Activated B cell treated with CpG ODN at 0.5 μM for 24 hours (primary cell): ENCODE results near the gene RAB12. TPM values are rescaled to one million over a fixed set of nuclear protein-coding genes. Genes with fewer than 3 reads are reported as not detected.

Experiments
- ATAC-seq: fragments of 200-7000 bp; cut with Tn5 transposase; one replicate; pipeline ENCODE4 v1.10.0; 2021; ENCODE audit warnings: low read depth, mild to moderate bottlenecking, moderate library complexity
- CTCF ChIA-PET: fragments of 350-600 bp; sonication (Branson Sonifier 250); formaldehyde crosslinking; loops from one replicate; lab custom pipeline; 2021; ENCODE audit warnings: antibody characterized with exemption; lab: Charles Lee
- POLR2A ChIA-PET: fragments of 350-600 bp; sonication (Branson Sonifier 250); formaldehyde crosslinking; loops from one replicate; lab custom pipeline; 2021; ENCODE audit warnings: antibody characterized with exemption; lab: Charles Lee
- DNase-seq: peaks from one replicate; pipeline ENCODE4 v3.0.0; 2022
- H3K27ac Mint-ChIP-seq: one replicate; pipeline ENCODE4 v1.8.0; 2020; ENCODE audit warnings: mixed read lengths
- H3K27me3 Mint-ChIP-seq: one replicate; pipeline ENCODE4 v1.8.0; 2021; ENCODE audit warnings: mixed read lengths
- H3K36me3 Mint-ChIP-seq: one replicate; pipeline ENCODE4 v1.8.0; 2021; ENCODE audit warnings: low read depth, mixed read lengths
- H3K4me1 Mint-ChIP-seq: one replicate; pipeline ENCODE4 v1.8.0; 2021; ENCODE audit warnings: mixed read lengths
- H3K4me3 Mint-ChIP-seq: one replicate; pipeline ENCODE4 v1.8.0; 2020; ENCODE audit warnings: mild to moderate bottlenecking, mixed read lengths
- H3K9me3 Mint-ChIP-seq: one replicate; pipeline ENCODE4 v1.8.0; 2020; ENCODE audit warnings: mixed read lengths
- CTCF ChIP-seq: fragments of 200-600 bp; IDR thresholded peaks from one replicate; pipeline ENCODE4 v1.8.0; 2022; ENCODE audit warnings: antibody characterized with exemption, mild to moderate bottlenecking
- intact Hi-C: fragments of 100-400 bp; cut with micrococcal nuclease; formaldehyde crosslinking; loops from one replicate; pipeline ENCODE4 v1.15.1; 2024
- total RNA-seq: library from RNA; stranded (reverse); gene quantifications from 2 replicates; pipeline ENCODE4 v1.2.3, GENCODE V29; 2022

The RAB12 gene
- total RNA-seq, 1 donor from 2014 or later = 27.5 TPM

DNA sequence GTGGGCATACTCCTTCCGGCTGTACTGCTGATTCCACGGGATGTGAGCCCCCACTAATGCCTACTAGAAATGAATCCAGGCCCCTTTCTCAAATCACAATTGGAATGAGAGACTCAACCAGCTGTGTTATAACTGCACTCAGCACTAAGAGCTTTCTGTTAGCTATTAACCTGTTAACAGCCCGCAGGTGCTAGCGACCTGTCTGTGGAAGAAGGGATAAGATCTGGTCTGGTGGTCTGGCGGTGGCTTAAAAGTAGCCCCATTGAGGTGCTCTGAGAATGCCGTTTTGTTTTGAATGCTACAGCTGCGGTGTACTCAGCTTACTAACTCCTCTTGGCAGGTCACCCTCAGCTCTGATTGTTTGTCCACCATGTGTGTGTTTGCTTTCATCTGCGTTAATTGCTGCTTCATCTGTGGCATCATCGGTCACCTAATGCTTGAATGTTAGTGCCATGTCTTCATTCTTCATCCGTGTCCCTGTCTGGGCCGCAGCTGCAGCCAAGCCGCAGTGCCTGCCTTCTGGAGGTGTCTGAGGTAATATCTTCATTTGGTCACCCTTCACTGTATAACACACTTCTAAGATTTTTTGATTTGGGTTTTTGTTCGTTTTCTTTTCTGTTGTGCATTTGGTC, 16.3 kb downstream of the RAB12 start:
- Mint-ChIP-seq H3K27me3 (no peaks in the 10 kb centered on the region), H3K4me3 (no peak overlapping the region), H3K4me1 (peaks cover 42% of the 10 kb centered on the region), H3K9me3 (peaks cover 4% of the 10 kb centered on the region), H3K27ac (peak overlapping the region; percentile 46), H3K36me3 (peaks cover 72% of the 10 kb centered on the region)
- intact Hi-C loops = no loop called here
- DNase-seq (no peak), ATAC-seq (no peak)
- no peak for TF ChIP-seq CTCF
- ChIA-PET POLR2A (no interaction called here), CTCF (no interaction called here)

- ATAC-seq = no peak
- Mint-ChIP-seq H3K4me1 (peaks cover 33% of the 10 kb centered on the region), H3K36me3 (peaks cover 68% of the 10 kb centered on the region), H3K27me3 (no peaks in the 10 kb centered on the region), H3K9me3 (peaks cover 4% of the 10 kb centered on the region), H3K4me3 (no peak overlapping the region), H3K27ac (no peak overlapping the region)
- POLR2A ChIA-PET = interaction anchor here (0.6 kb wide), 1 partner anchor 440 kb away, joined by 4 read pairs; no protein-coding TSS in a partner anchor
- intact Hi-C loops = no loop called here
- no peak for DNase-seq
- no peak for TF ChIP-seq CTCF
- CTCF ChIA-PET = no interaction called here
Observed at GRCh38 chr18:8626414-8627106, 17.3 kb downstream of the RAB12 start.

GRCh38 chr18:8627107-8627472, 17.9 kb downstream of the RAB12 start:
- Mint-ChIP-seq H3K27me3 (no peaks in the 10 kb centered on the region), H3K4me1 (peaks cover 27% of the 10 kb centered on the region), H3K27ac (no peak overlapping the region), H3K4me3 (no peak overlapping the region), H3K36me3 (peaks cover 67% of the 10 kb centered on the region), H3K9me3 (peaks cover 4% of the 10 kb centered on the region)
- TF ChIP-seq CTCF = no peak
- ATAC-seq (no peak), DNase-seq (no peak)
- ChIA-PET POLR2A (no interaction called here), CTCF (no interaction called here)
- intact Hi-C loops = no loop called here

DNA sequence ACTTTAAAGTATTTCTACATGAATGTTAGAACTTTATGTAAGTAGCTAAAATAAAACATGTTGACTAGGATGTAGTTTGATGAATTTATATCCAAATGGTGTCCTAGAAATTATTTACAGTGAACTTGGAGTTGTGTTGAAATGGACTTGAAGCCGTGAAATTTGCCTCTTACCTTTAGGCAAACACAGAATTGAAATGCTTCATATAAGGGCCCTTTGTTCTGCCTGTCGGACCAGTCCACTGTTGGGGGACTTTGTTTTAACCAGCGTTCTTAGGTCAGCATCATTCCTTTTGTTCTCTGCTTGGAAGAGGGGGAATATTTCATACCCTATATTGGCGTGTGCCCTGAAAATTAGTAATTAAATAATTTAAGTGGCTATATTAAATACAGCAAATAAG, 18.3 kb downstream of the RAB12 start:
- Mint-ChIP-seq H3K27ac (no peak overlapping the region), H3K4me3 (no peak overlapping the region), H3K9me3 (no peaks in the 10 kb centered on the region), H3K27me3 (no peaks in the 10 kb centered on the region), H3K4me1 (peaks cover 23% of the 10 kb centered on the region), H3K36me3 (peaks cover 67% of the 10 kb centered on the region)
- DNase-seq (no peak), ATAC-seq (no peak)
- CTCF ChIA-PET = no interaction called here
- intact Hi-C loops = no loop called here
- TF ChIP-seq CTCF = no peak
- POLR2A ChIA-PET = no interaction called here

DNA sequence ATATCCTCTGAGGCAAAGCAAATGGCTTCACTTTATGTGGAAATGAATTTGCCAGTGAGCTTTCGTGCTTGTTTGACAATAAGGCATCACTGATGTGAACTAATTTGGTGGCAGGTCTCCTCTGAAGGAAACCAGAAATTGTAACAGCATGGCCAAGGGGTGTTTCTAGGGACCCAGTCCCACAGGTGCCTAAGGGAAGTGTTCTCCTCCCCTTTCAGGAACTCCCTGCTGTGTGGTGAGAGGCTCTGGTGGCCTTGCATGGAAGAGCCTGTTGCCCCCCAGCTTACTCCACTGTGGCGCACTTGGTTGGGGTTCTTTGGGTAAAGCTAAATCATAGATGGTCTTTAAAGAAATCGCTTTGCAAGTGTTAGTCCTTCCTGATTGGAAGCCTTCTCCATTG, 20.4 kb downstream of the RAB12 start:
- no peak for ATAC-seq
- no peak overlapping the region for H3K27ac Mint-ChIP-seq
- H3K4me3 Mint-ChIP-seq = no peak overlapping the region
- intact Hi-C loops = no loop called here
- H3K4me1 Mint-ChIP-seq = peaks cover 5% of the 10 kb centered on the region
- CTCF ChIA-PET = no interaction called here
- TF ChIP-seq CTCF = no peak
- DNase-seq = no peak
- H3K9me3 Mint-ChIP-seq = no peaks in the 10 kb centered on the region
- H3K27me3 Mint-ChIP-seq = no peaks in the 10 kb centered on the region
- peaks cover 77% of the 10 kb centered on the region for H3K36me3 Mint-ChIP-seq
- POLR2A ChIA-PET = no interaction called here
